Type B pancreatic cell (in vitro differentiated cells): Measurements from ENCODE around the gene MTERF2. TPM values are rescaled to one million over a fixed set of nuclear protein-coding genes. Genes with fewer than 3 reads are reported as not detected.
A peak's percentile ranks its signal among the peaks of the same experiment; 100 is the strongest.

ENCODE experiments used
- DNase-seq: peaks from one replicate; pipeline ENCODE4 v3.0.0; 2021; ENCODE audit warnings: mixed read lengths; ENCODE audit not compliant: unreplicated experiment; ENCODE audit errors: extremely low spot score
- H3K27ac Mint-ChIP-seq: 2 replicates; pipeline ENCODE4 v1.8.0; 2021; ENCODE audit warnings: mild to moderate bottlenecking, mixed read lengths
- H3K27me3 Mint-ChIP-seq: 2 replicates; pipeline ENCODE4 v1.8.0; 2021; ENCODE audit warnings: mixed read lengths
- H3K36me3 Mint-ChIP-seq: 2 replicates; pipeline ENCODE4 v1.8.0; 2021; ENCODE audit warnings: mixed read lengths
- H3K4me1 Mint-ChIP-seq: one replicate; pipeline ENCODE4 v1.8.0; 2021; ENCODE audit warnings: mixed read lengths; ENCODE audit not compliant: unreplicated experiment
- H3K4me3 Mint-ChIP-seq: 2 replicates; pipeline ENCODE4 v1.8.0; 2021; ENCODE audit warnings: mild to moderate bottlenecking, mixed read lengths
- H3K9me3 Mint-ChIP-seq: 2 replicates; pipeline ENCODE4 v1.8.0; 2021; ENCODE audit warnings: mixed read lengths
- CTCF ChIP-seq: fragments of 200-600 bp; sonication (generic); conservative IDR thresholded peaks from 2 replicates; pipeline ENCODE4 v1.5.0; 2021; ENCODE audit warnings: antibody characterized with exemption, mild to moderate bottlenecking
- long read RNA-seq: library from polyadenylated mRNA; unstranded; transcript quantifications from one replicate; pipeline ENCODE4 v2.0.0, GENCODE V29; 2020
- total RNA-seq: library from RNA; stranded (reverse); gene quantifications from 2 replicates; pipeline ENCODE4 v1.2.1, GENCODE V29; 2021; ENCODE audit warnings: low replicate concordance

MTERF2 gene, protein sequence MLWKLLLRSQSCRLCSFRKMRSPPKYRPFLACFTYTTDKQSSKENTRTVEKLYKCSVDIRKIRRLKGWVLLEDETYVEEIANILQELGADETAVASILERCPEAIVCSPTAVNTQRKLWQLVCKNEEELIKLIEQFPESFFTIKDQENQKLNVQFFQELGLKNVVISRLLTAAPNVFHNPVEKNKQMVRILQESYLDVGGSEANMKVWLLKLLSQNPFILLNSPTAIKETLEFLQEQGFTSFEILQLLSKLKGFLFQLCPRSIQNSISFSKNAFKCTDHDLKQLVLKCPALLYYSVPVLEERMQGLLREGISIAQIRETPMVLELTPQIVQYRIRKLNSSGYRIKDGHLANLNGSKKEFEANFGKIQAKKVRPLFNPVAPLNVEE
- total RNA-seq: 8.9 and 16.0 TPM in 2 replicates
- long read RNA-seq, transcript MTERF2-207 (2 exons, 3,235 nt): minor isoform, 12 of 53 reads
- long read RNA-seq, transcript MTERF2-202 (3 exons, 1,763 nt): minor isoform, 9 of 53 reads
- long read RNA-seq, transcript MTERF2-201 (3 exons, 1,790 nt): major isoform, 21 of 53 reads
- long read RNA-seq, partial matches to known transcripts: 0 of 53 reads
- long read RNA-seq, other reads (novel, unspliced or antisense): 10 of 53 reads

DNA sequence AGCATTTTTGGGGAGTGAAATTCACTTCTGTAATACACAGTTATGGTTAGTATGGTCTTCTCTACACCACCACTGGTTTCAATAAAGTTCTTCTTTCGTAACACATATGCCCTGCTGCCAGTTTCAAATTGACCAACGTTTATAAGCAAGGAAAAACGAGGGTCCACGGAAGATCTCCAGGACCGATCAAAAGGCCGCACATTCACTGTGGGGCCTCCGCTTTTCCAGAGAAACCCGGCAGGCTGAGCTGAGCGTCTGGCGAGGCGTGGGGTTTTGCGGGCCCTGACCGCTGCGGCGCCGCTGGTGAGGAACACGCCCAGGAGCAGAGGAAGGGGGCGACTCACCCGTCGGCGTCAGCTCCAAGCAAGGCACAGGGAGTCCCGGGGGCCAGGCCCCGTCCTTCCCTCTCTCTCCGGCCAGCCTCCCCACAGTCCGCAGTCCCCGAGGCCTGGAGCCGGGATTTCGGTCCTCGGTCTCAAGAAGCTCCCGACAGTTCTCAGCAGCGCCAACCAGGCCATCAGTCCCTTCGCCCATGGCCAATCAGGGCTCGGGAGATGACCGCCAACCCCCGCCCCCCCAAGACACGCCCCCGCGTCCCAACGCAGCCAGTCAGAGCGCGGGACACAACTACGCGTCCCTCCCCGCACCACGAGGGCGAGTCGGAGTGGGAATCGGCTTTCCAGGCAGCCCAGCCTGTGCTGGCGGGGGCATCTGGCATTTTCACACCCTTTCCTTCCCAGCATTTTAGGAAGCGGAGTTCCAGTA, at the start of gene MTERF2:
Gene MTERF2 (minus strand): TSS at position 522 of the 765 bp plus-strand sequence. CDS start 8,432 bp downstream, outside the sequence.
- DNase-seq: peak; percentile 89
- H3K27ac Mint-ChIP-seq: peak within 1 kb of the TSS; percentile 90
- H3K9me3 Mint-ChIP-seq: no peaks in the 10 kb centered on the region
- peak; percentile 20 for TF ChIP-seq CTCF
- H3K36me3 Mint-ChIP-seq: peaks cover 22% of the 10 kb centered on the region
- peaks cover 21% of the 10 kb centered on the region for H3K4me1 Mint-ChIP-seq
- H3K27me3 Mint-ChIP-seq: no peaks in the 10 kb centered on the region
- H3K4me3 Mint-ChIP-seq: peak within 1 kb of the TSS; percentile 96

- H3K4me3 Mint-ChIP-seq: no peak overlapping the region
- H3K27me3 Mint-ChIP-seq: no peaks in the 10 kb centered on the region
- peaks cover 19% of the 10 kb centered on the region for H3K36me3 Mint-ChIP-seq
- H3K9me3 Mint-ChIP-seq: peaks cover 5% of the 10 kb centered on the region
- H3K27ac Mint-ChIP-seq: no peak overlapping the region
- DNase-seq: no peak
- no peak for TF ChIP-seq CTCF
- H3K4me1 Mint-ChIP-seq: peaks cover 3% of the 10 kb centered on the region
Measured at GRCh38 chr12:107035733-107036132, 48.8 kb upstream of the MTERF2 start.

DNA sequence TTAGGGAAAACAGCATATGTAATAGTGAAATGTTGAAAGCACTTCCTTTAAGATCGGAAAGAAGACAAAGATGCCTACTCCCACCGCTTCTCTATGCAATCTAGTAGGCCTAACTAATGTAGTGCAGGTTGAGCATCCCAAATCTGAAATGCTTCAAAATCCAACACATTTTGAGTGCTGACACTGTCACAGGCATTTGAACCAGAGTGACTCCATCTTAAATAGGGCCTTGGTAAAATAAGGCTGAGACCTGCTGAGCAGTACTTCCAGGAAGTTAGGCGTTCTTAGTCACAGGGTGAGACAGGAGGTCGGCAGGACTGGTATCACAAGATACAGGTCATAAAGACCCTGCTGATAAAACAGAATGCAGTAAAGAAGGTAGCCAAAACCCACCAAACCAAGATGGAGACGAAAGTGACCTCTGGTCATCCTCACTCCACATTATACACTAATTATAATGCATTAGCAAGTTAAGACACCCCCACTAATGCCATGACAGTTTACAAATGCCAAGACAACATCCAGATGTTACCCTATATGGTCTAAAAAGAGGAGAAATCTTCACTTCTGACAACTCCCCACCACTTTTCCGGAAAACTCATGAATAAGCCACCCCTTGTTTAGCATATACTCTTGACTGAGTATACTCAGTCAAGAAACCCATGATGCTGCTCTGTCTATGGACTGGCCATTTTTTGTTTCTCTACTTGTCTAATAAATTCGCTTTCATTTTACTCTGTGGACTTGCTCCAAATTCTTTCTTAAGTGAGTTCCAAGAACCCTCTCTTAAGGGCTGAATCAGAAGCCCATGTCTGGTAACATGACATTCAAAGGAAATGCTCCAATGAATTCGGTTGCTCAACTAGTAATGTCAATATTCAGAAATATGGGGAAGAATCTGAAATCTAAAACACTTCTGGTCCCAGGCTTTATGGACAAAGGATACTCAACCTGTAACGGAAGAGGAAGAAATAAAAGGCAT, 47.1 kb upstream of the MTERF2 start:
- no peak overlapping the region for H3K4me3 Mint-ChIP-seq

DNA sequence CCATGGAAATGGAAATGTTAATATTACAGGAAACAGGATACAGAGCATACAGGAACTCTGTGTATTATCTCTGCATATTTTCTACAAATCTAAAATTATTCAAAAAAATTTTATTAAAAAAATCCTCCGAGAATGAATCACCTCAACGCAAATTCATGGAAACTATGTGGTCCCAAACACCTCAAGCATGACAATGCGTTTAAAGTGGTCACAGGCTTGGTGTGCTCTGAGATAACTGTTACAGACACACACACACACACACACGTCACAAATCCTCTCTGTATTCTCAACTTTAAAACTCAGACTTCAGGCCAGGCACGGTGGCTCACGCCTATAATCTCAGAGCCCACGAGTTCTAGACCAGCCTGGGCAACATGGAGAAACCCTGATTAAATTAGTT, 45.3 kb upstream of the MTERF2 start:
- DNase-seq: no peak
- Mint-ChIP-seq H3K27me3 (no peaks in the 10 kb centered on the region), H3K4me1 (peaks cover 14% of the 10 kb centered on the region), H3K9me3 (peaks cover 5% of the 10 kb centered on the region), H3K36me3 (peaks cover 5% of the 10 kb centered on the region), H3K27ac (no peak overlapping the region), H3K4me3 (no peak overlapping the region)
- TF ChIP-seq CTCF: no peak

More for the DNA sequence above, 47.1 kb upstream of the MTERF2 start:
- H3K27ac Mint-ChIP-seq: no peak overlapping the region
- H3K36me3 Mint-ChIP-seq: peaks cover 13% of the 10 kb centered on the region
- DNase-seq: no peak
- H3K9me3 Mint-ChIP-seq: peaks cover 5% of the 10 kb centered on the region
- no peak for TF ChIP-seq CTCF
- H3K4me1 Mint-ChIP-seq: peaks cover 8% of the 10 kb centered on the region
- H3K27me3 Mint-ChIP-seq: no peaks in the 10 kb centered on the region

- Mint-ChIP-seq H3K36me3 (no peaks in the 10 kb centered on the region), H3K27me3 (no peaks in the 10 kb centered on the region), H3K4me1 (peaks cover 20% of the 10 kb centered on the region), H3K4me3 (no peak overlapping the region), H3K9me3 (no peaks in the 10 kb centered on the region), H3K27ac (no peak overlapping the region)
- TF ChIP-seq CTCF: no peak
- DNase-seq: no peak
Measured at GRCh38 chr12:107031061-107031460, 44.1 kb upstream of the MTERF2 start.
